Ishikawa (cell line): ENCODE data around the gene COL24A1.

Experiments
- CEBPB ChIP-seq: IDR thresholded peaks from 2 replicates; pipeline ENCODE4 v1.6.1; 2012
- EP300 ChIP-seq: IDR thresholded peaks from 2 replicates; pipeline ENCODE4 v1.6.1; 2012; ENCODE audit warnings: borderline replicate concordance
- FOXM1 ChIP-seq: IDR thresholded peaks from 2 replicates; pipeline ENCODE4 v1.6.1; 2012; ENCODE audit warnings: low read depth, borderline replicate concordance
- MAX ChIP-seq: IDR thresholded peaks from 2 replicates; pipeline ENCODE4 v1.6.1; 2012
- NFIC ChIP-seq: IDR thresholded peaks from 2 replicates; pipeline ENCODE4 v1.6.1; 2012
- RAD21 ChIP-seq: IDR thresholded peaks from 2 replicates; pipeline ENCODE4 v1.6.1; 2012; ENCODE audit warnings: low read depth
- REST ChIP-seq: IDR thresholded peaks from 2 replicates; pipeline ENCODE4 v1.6.1; 2012; ENCODE audit warnings: low read depth, mild to moderate bottlenecking
- TAF1 ChIP-seq: IDR thresholded peaks from 2 replicates; pipeline ENCODE4 v1.6.1; 2012; ENCODE audit warnings: low read depth, mild to moderate bottlenecking
- TCF12 ChIP-seq: IDR thresholded peaks from 2 replicates; pipeline ENCODE4 v1.6.1; 2012; ENCODE audit warnings: low read depth
- USF1 ChIP-seq: IDR thresholded peaks from 2 replicates; pipeline ENCODE4 v1.6.1; 2012
- YY1 ChIP-seq: IDR thresholded peaks from 2 replicates; pipeline ENCODE4 v1.6.1; 2012; ENCODE audit warnings: low read depth

- no peak for TF ChIP-seq MAX
- TF ChIP-seq RAD21: no peak
- no peak for TF ChIP-seq NFIC
- TF ChIP-seq TAF1: no peak
- no peak for TF ChIP-seq REST
- TF ChIP-seq TCF12: no peak
- TF ChIP-seq YY1: no peak
- TF ChIP-seq EP300: no peak
- TF ChIP-seq USF1: no peak
- no peak for TF ChIP-seq FOXM1
- TF ChIP-seq CEBPB: no peak
Observed at GRCh38 chr1:86159800-86160199, 3.2 kb upstream of the COL24A1 start.
